Activated CD4-positive, alpha-beta T cell treated with anti-CD3 and anti-CD28 coated beads, Interleukin-2, amount 10 ng/mL, durations not matched to agents 7 days and 5 days (primary cell): ENCODE measurements around the gene PPP1R14D. TPM values are rescaled to one million over a fixed set of nuclear protein-coding genes. Genes with fewer than 3 reads are reported as not detected.

Source experiments
- CTCF ChIA-PET: fragments of 350-600 bp; sonication (Branson Sonifier 250); formaldehyde crosslinking; loops from one replicate; lab custom pipeline; 2021; ENCODE audit warnings: antibody characterized with exemption; lab: Charles Lee
- POLR2A ChIA-PET: fragments of 350-600 bp; sonication (Branson Sonifier 250); formaldehyde crosslinking; loops from one replicate; lab custom pipeline; 2021; ENCODE audit warnings: antibody characterized with exemption; lab: Charles Lee
- DNase-seq: peaks from one replicate; pipeline ENCODE4 v3.0.0-alpha.2; 2020
- H3K27ac Mint-ChIP-seq: one replicate; pipeline ENCODE4 v1.8.0; 2021; ENCODE audit warnings: mild to moderate bottlenecking, moderate library complexity, mixed read lengths
- H3K27me3 Mint-ChIP-seq: one replicate; pipeline ENCODE4 v1.8.0; 2021; ENCODE audit warnings: mixed read lengths
- H3K36me3 Mint-ChIP-seq: one replicate; pipeline ENCODE4 v1.8.0; 2021; ENCODE audit warnings: low read depth, mixed read lengths
- H3K4me1 Mint-ChIP-seq: one replicate; pipeline ENCODE4 v1.8.0; 2021; ENCODE audit warnings: mixed read lengths
- H3K4me3 Mint-ChIP-seq: one replicate; pipeline ENCODE4 v1.8.0; 2021; ENCODE audit warnings: mild to moderate bottlenecking, moderate library complexity, mixed read lengths
- H3K9me3 Mint-ChIP-seq: one replicate; pipeline ENCODE4 v1.8.0; 2021; ENCODE audit warnings: mixed read lengths
- total RNA-seq, 2 experiments: library from RNA; stranded (reverse); gene quantifications; one replicate each; pipeline ENCODE4 v1.2.3, GENCODE V29; 2021

The PPP1R14D gene
- not detected for total RNA-seq

GRCh38 chr15:40828447-40829036 is at the start of gene PPP1R14D:
PPP1R14D (minus strand) TSS chr15:40828708; CDS start chr15:40828641, 67 bp downstream.
- no peak within 1 kb of the TSS for H3K27ac Mint-ChIP-seq
- no peak for DNase-seq
- no peaks in the 10 kb centered on the region for H3K9me3 Mint-ChIP-seq
- ChIA-PET POLR2A (no interaction called here), CTCF (interaction anchor here (0.9 to 1.1 kb wide), 3 partner anchors 10 to 81 kb away, joined by 3 to 4 read pairs (median 3); partner anchors contain the start of gene SPINT1)
- H3K4me3 Mint-ChIP-seq, result no peak within 1 kb of the TSS
- no peaks in the 10 kb centered on the region for H3K36me3 Mint-ChIP-seq
- peaks cover 8% of the 10 kb centered on the region for H3K27me3 Mint-ChIP-seq
- H3K4me1 Mint-ChIP-seq, result no peaks in the 10 kb centered on the region

GRCh38 chr15:40877694-40878093 is 49.2 kb upstream of the PPP1R14D start:
- ChIA-PET POLR2A (no interaction called here), CTCF (interaction anchor here (1.9 to 6.1 kb wide), 4 partner anchors 8 to 26 kb away, joined by 5 to 31 read pairs (median 7); partner anchors contain the start of gene VPS18)
- Mint-ChIP-seq H3K4me3 (no peak overlapping the region), H3K4me1 (peaks cover 19% of the 10 kb centered on the region), H3K36me3 (no peaks in the 10 kb centered on the region), H3K27ac (no peak overlapping the region), H3K9me3 (no peaks in the 10 kb centered on the region), H3K27me3 (peaks cover 18% of the 10 kb centered on the region)
- DNase-seq, result no peak

- CTCF ChIA-PET, result interaction anchor here (0.6 to 6.1 kb wide), 5 partner anchors 8 to 152 kb away, joined by 3 to 31 read pairs (median 5); partner anchors contain the start of gene VPS18
These were observed 47.7 kb upstream of the PPP1R14D start for GRCh38 chr15:40875991-40876730.

GRCh38 chr15:40873694-40874561 is 45.4 kb upstream of the PPP1R14D start, which contains the start of gene RHOV:
RHOV (minus strand) TSS chr15:40874234; CDS start chr15:40874139, 95 bp downstream.
- peak; percentile 54 for DNase-seq
- Mint-ChIP-seq H3K27me3 (peaks cover 18% of the 10 kb centered on the region), H3K27ac (no peak within 1 kb of the TSS), H3K9me3 (no peaks in the 10 kb centered on the region), H3K4me1 (peaks cover 18% of the 10 kb centered on the region), H3K36me3 (no peaks in the 10 kb centered on the region), H3K4me3 (peak within 1 kb of the TSS; percentile 71)
- ChIA-PET POLR2A (no interaction called here), CTCF (interaction anchor here (0.6 to 2.0 kb wide), 7 partner anchors 11 to 56 kb away, joined by 3 to 9 read pairs (median 5); partner anchors contain the start of gene VPS18)

More at GRCh38 chr15:40875991-40876730, 47.7 kb upstream of the PPP1R14D start:
- H3K9me3 Mint-ChIP-seq, result no peaks in the 10 kb centered on the region
- peaks cover 26% of the 10 kb centered on the region for H3K4me1 Mint-ChIP-seq
- POLR2A ChIA-PET, result no interaction called here
- no peak for DNase-seq
- no peak overlapping the region for H3K4me3 Mint-ChIP-seq
- H3K27me3 Mint-ChIP-seq, result peaks cover 18% of the 10 kb centered on the region
- H3K27ac Mint-ChIP-seq, result no peak overlapping the region
- H3K36me3 Mint-ChIP-seq, result no peaks in the 10 kb centered on the region

- CTCF ChIA-PET, result interaction anchor here (0.6 to 2.0 kb wide), 8 partner anchors 12 to 419 kb away, joined by 3 to 9 read pairs (median 4); partner anchors contain the start of gene VPS18
- Mint-ChIP-seq H3K4me3 (peak overlapping the region; percentile 67), H3K27me3 (peaks cover 18% of the 10 kb centered on the region), H3K9me3 (no peaks in the 10 kb centered on the region), H3K27ac (no peak overlapping the region), H3K36me3 (no peaks in the 10 kb centered on the region), H3K4me1 (peaks cover 12% of the 10 kb centered on the region)
- POLR2A ChIA-PET, result no interaction called here
- no peak for DNase-seq
These were observed 44.5 kb upstream of the PPP1R14D start for GRCh38 chr15:40872791-40873693.

GRCh38 chr15:40871749-40872617 is 43.5 kb upstream of the PPP1R14D start:
- Mint-ChIP-seq H3K9me3 (no peaks in the 10 kb centered on the region), H3K27me3 (peaks cover 18% of the 10 kb centered on the region), H3K4me3 (no peak overlapping the region), H3K36me3 (no peaks in the 10 kb centered on the region), H3K27ac (no peak overlapping the region), H3K4me1 (peaks cover 10% of the 10 kb centered on the region)
- no peak for DNase-seq
- POLR2A ChIA-PET, result no interaction called here
- CTCF ChIA-PET, result interaction anchor here (0.6 to 2.0 kb wide), 5 partner anchors 20 to 420 kb away, joined by 4 to 9 read pairs (median 5); partner anchors contain the start of gene VPS18

- ChIA-PET CTCF (interaction anchor here (1.4 kb wide), 1 partner anchor 34 kb away, joined by 5 read pairs; no protein-coding TSS in a partner anchor), POLR2A (no interaction called here)
- no peak for DNase-seq
- no peak overlapping the region for H3K4me3 Mint-ChIP-seq
- no peaks in the 10 kb centered on the region for H3K36me3 Mint-ChIP-seq
- H3K9me3 Mint-ChIP-seq, result no peaks in the 10 kb centered on the region
- no peak overlapping the region for H3K27ac Mint-ChIP-seq
- peaks cover 10% of the 10 kb centered on the region for H3K4me1 Mint-ChIP-seq
- peaks cover 15% of the 10 kb centered on the region for H3K27me3 Mint-ChIP-seq
These were observed 42.2 kb upstream of the PPP1R14D start for GRCh38 chr15:40870716-40871115.

- Mint-ChIP-seq H3K9me3 (no peaks in the 10 kb centered on the region), H3K36me3 (no peaks in the 10 kb centered on the region), H3K27me3 (peaks cover 14% of the 10 kb centered on the region), H3K4me3 (no peak overlapping the region), H3K27ac (no peak overlapping the region), H3K4me1 (peaks cover 10% of the 10 kb centered on the region)
- DNase-seq, result no peak
- POLR2A ChIA-PET, result no interaction called here
- CTCF ChIA-PET, result interaction anchor here (0.7 to 2.0 kb wide), 3 partner anchors 8 to 72 kb away, joined by 3 to 9 read pairs (median 4); no protein-coding TSS in a partner anchor
These were observed 41.2 kb upstream of the PPP1R14D start for GRCh38 chr15:40869686-40870085.

GRCh38 chr15:40867199-40867598 is 38.7 kb upstream of the PPP1R14D start:
- no peaks in the 10 kb centered on the region for H3K9me3 Mint-ChIP-seq
- CTCF ChIA-PET, result interaction anchor here (0.7 to 1.5 kb wide), 3 partner anchors 19 to 650 kb away, joined by 3 read pairs; partner anchors contain the start of gene VPS18
- H3K4me3 Mint-ChIP-seq, result no peak overlapping the region
- H3K27ac Mint-ChIP-seq, result no peak overlapping the region
- H3K36me3 Mint-ChIP-seq, result no peaks in the 10 kb centered on the region
- no peak for DNase-seq
- POLR2A ChIA-PET, result no interaction called here
- peaks cover 3% of the 10 kb centered on the region for H3K27me3 Mint-ChIP-seq
- H3K4me1 Mint-ChIP-seq, result peaks cover 3% of the 10 kb centered on the region

- ChIA-PET CTCF (interaction anchor here (0.7 to 2.8 kb wide), 3 partner anchors 9 to 41 kb away, joined by 3 to 10 read pairs (median 3); no protein-coding TSS in a partner anchor), POLR2A (no interaction called here)
- H3K27me3 Mint-ChIP-seq, result peaks cover 8% of the 10 kb centered on the region
- H3K36me3 Mint-ChIP-seq, result no peaks in the 10 kb centered on the region
- DNase-seq, result no peak
- no peaks in the 10 kb centered on the region for H3K9me3 Mint-ChIP-seq
- H3K4me1 Mint-ChIP-seq, result peaks cover 10% of the 10 kb centered on the region
- H3K4me3 Mint-ChIP-seq, result no peak overlapping the region
- H3K27ac Mint-ChIP-seq, result no peak overlapping the region
These were observed 35.3 kb upstream of the PPP1R14D start for GRCh38 chr15:40863660-40864270.
